Heart right ventricle (tissue), 16 donors: Measurements from ENCODE around the gene SFT2D3. TPM values are rescaled to one million over a fixed set of nuclear protein-coding genes. Genes with fewer than 3 reads are reported as not detected.

Experiments used
- ATAC-seq, 8 donors: fragments of 200-7000 bp; cut with Tn5 transposase; one replicate each; pipeline ENCODE4 v1.9.1; 2020; ENCODE audit warnings: mild to moderate bottlenecking in 8 of 8, moderate library complexity in 8 of 8, moderate number of reproducible peaks in 1 of 8
- DNase-seq, 2 donors: peaks; one replicate each; pipeline ENCODE4 v3.0.0-alpha.2; 2020
- H3K27ac ChIP-seq, 10 donors: fragments of 200-600 bp; sonication (generic) in 2 of 10; one replicate each; pipeline versions ENCODE4 v1.5.0 to v1.8.0; 2020 to 2022; ENCODE audit warnings: mild to moderate bottlenecking in 3 of 10
- H3K27me3 ChIP-seq, 7 donors: fragments of 200-600 bp; one replicate each; pipeline ENCODE4 v1.8.0; 2021 to 2022; ENCODE audit warnings: mild to moderate bottlenecking in 2 of 7
- H3K36me3 ChIP-seq, 9 donors: fragments of 200-600 bp; sonication (generic) in 1 of 9; one replicate each; pipeline versions ENCODE4 v1.5.0 to v1.8.0; 2020 to 2022; ENCODE audit warnings: mild to moderate bottlenecking in 2 of 9
- H3K4me1 ChIP-seq, 9 donors: fragments of 200-600 bp; sonication (generic) in 1 of 9; one replicate each; pipeline versions ENCODE4 v1.5.0 to v1.8.0; 2020 to 2022; ENCODE audit warnings: mild to moderate bottlenecking in 4 of 9
- H3K4me3 ChIP-seq, 10 donors: fragments of 200-600 bp; sonication (generic) in 2 of 10; one replicate each; pipeline versions ENCODE4 v1.5.0 to v1.8.0; 2020 to 2022; ENCODE audit warnings: mild to moderate bottlenecking in 7 of 10, moderate library complexity in 2 of 10
- H3K9me3 ChIP-seq, 11 donors: fragments of 200-600 bp in 10 of 11; sonication (generic) in 2 of 11; one replicate each; pipeline versions ENCODE4 v1.5.0 to v1.8.0; 2013 to 2022; ENCODE audit warnings: mild to moderate bottlenecking in 2 of 11, control low read depth in 1 of 11, moderate library complexity in 1 of 11
- CTCF ChIP-seq, 9 donors: fragments of 200-600 bp; sonication (generic) in 2 of 9; IDR thresholded peaks; one replicate each; pipeline versions ENCODE4 v1.5.0 to v1.8.0; 2021 to 2022; ENCODE audit warnings: antibody characterized with exemption in 9 of 9, mild to moderate bottlenecking in 5 of 9, moderate library complexity in 1 of 9
- WGBS, 2 donors: extraction: QIAGEN DNeasy Blood & Tissue Kit; methylation state at CpG; one replicate each; pipeline ENCODE4 v1.1.7; 2013; ENCODE audit warnings: inconsistent platforms in 1 of 2; 5-methylcytosine and 5-hydroxymethylcytosine counted together
- intact Hi-C, 10 donors: fragments of 100-400 bp; cut with DNase I; formaldehyde crosslinking; loops; one replicate each; pipeline versions ENCODE4 v1.11.1 to v1.14.2; 2022
- polyA plus RNA-seq, 2 donors: library from polyadenylated mRNA; stranded (reverse); fragments of 200-250 nt; gene quantifications; one replicate each; pipeline ENCODE4 v1.2.3, GENCODE V29; 2013
- total RNA-seq, 10 donors: library from RNA; stranded (reverse); fragmentation: NEBNext Ultra II Directional in 3 of 10; extraction: Animal tissue kit (Norgen Biotek cat#: 25700) in 3 of 10; gene quantifications; one replicate each; pipeline versions ENCODE4 v1.2.1 to v1.2.4, GENCODE V29; 2021 to 2023
- donor health status: Arrhythmogenic right ventricular cardiomyopathy.
- donor health status: ischemic (EF 13 %, LVEDD 7.1; RV severe dilation, severe dysfunction).
- donor health status: healthy with polysubstance abuse.
- donor health status: DM: no; HTN: yes; CAD: no.
- donor health status: DM: no; HTN: no; CAD: no.
- donor health status: ischemic (EF 25% LVEDD 6.9; RV normal size, moderate dysfunction).
- donor health status: ischemic (EF 25% LVEDD 5.7; RV mildly dilated, moderate dysfunction).
- donor health status: healthy.
- donor health status: DM: yes; HTN: yes; CAD: no.
- donor health status: Ischemic cardiomyopathy.
- donor health status: ischemic (EF 35%, LVEDD 5.7; RV mildly dilated, moderate dysfunction).
- donor health status: nonischemic (EF 11% LVEDD 7.7; RV severe dilation, severe dysfunction).
- donor health status: DM: yes; HTN: yes; CAD: no.
- donor health status: PGD.
- donor health status: ischemic (EF 29% LVEDD 5.4; RV normal size, mild dysfunction).
- donor health status: nonischemic (EF 23%, LVEDD 6.1; RV moderate dilation, normal function).

The SFT2D3 gene
- total and polyA plus RNA-seq, 12 donors: 2.2 to 5.6 (median 3.4) TPM

DNA sequence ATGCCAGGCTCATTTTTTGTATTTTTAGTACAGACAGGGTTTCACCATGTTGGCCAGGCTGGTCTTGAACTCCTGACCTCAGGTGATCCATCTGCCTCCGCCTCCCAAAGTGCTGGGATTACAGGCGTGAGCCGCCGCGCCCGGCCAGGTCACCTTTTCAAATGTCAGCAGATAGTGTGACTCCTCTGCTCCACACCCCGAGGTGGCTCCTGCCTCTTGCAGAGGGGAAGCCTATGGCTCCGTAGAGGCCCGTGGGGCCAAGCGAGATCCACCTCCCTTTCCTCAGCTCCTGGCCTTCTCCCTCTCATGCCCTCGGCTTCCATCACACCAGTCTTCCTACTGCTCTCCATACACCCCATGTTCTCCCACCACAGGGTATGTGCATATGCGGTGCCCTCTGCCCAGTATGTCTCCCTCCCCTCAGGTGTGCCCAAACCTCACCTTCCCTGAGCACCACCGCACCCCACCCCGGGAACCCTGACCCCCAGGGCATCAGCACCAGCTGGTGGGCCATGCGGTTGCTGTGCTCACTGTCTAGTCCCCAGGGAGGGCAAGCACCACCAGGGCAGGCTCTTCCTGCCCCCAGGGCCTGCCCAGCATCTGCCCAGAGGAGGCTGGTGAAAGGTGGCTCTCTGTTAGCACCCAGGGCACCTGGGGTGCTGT is 44.6 kb upstream of the SFT2D3 start:
- ATAC-seq (no peak), DNase-seq (peak in 1 of 2 donors; percentile 32)
- H3K36me3 ChIP-seq: peaks cover 0 to 68% (median 5%) of the 10 kb centered on the region in 9 donors
- intact Hi-C loops: loop anchor here in 1 of 10 donors (5.0 kb wide), 1 partner anchor 41 kb away; no protein-coding TSS in a partner anchor
- WGBS, 2 donors: 68 to 72% methylated on average over 15 of the region's 15 CpGs
- no peaks in the 10 kb centered on the region for H3K9me3 ChIP-seq
- no peak for TF ChIP-seq CTCF (IDR thresholded peaks at IDR 0.05)
- H3K27me3 ChIP-seq: no peaks in the 10 kb centered on the region
- no peak overlapping the region for H3K4me3 ChIP-seq
- peaks cover 71 to 100% (median 98%) of the 10 kb centered on the region in 9 donors for H3K4me1 ChIP-seq
- peak overlapping the region; percentile 72 to 95 (median 86) for H3K27ac ChIP-seq

- H3K36me3 ChIP-seq: peaks cover 0 to 68% (median 5%) of the 10 kb centered on the region in 9 donors
Measured at GRCh38 chr2:127657232-127657595, 44.1 kb upstream of the SFT2D3 start.

DNA sequence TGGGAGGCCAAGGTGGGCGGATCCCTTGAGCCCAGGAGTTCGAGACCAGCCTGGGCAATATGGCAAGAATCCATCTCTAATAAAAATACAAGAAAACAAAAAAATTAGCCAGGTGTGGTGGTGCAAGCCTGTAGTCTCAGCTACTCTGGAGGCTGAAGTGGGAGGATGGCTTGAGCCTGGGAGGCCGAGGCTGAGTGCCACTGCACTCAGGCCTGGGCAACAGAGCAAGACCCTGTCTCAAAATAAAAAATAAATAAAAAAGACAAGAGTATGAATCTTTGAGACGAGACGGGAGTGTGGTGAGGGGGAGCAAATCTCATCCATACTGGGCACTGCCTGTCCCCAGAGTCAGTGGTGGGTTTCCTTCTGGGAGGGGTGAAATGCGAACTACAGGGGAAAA is 43.2 kb upstream of the SFT2D3 start:
- no peak for DNase-seq
- WGBS, 2 donors: 84 to 85% methylated on average over 6 of the region's 6 CpGs
- no peaks in the 10 kb centered on the region for H3K9me3 ChIP-seq
- no peak overlapping the region for H3K4me3 ChIP-seq
- H3K27me3 ChIP-seq: peaks cover 0 to 4% (median 0%) of the 10 kb centered on the region in 7 donors
- TF ChIP-seq CTCF (IDR thresholded peaks at IDR 0.05): no peak
- peaks cover 0 to 63% (median 5%) of the 10 kb centered on the region in 9 donors for H3K36me3 ChIP-seq
- intact Hi-C loops: loop anchor here in 3 of 10 donors (2.0 to 5.0 kb wide), 3 partner anchors 15 to 39 kb away; partner anchors contain the start of gene LIMS2 (in 1 of the 3)
- peak overlapping the region; percentile 78 to 95 (median 86) for H3K27ac ChIP-seq
- no peak for ATAC-seq
- peaks cover 71 to 99% (median 95%) of the 10 kb centered on the region in 9 donors for H3K4me1 ChIP-seq

More at GRCh38 chr2:127657232-127657595, 44.1 kb upstream of the SFT2D3 start:
- no peaks in the 10 kb centered on the region for H3K27me3 ChIP-seq
- peak overlapping the region; percentile 78 to 95 (median 86) for H3K27ac ChIP-seq
- ATAC-seq (no peak), DNase-seq (peak in 1 of 2 donors; percentile 17)
- H3K4me1 ChIP-seq: peaks cover 73 to 100% (median 98%) of the 10 kb centered on the region in 9 donors
- no peaks in the 10 kb centered on the region for H3K9me3 ChIP-seq
- intact Hi-C loops: loop anchor here in 1 of 10 donors (5.0 kb wide), 1 partner anchor 40 kb away; no protein-coding TSS in a partner anchor
- WGBS, 2 donors: 88 to 89% methylated on average over 17 of the region's 17 CpGs
- no peak for TF ChIP-seq CTCF (IDR thresholded peaks at IDR 0.05)
- H3K4me3 ChIP-seq: no peak overlapping the region

GRCh38 chr2:127658641-127659407 is 42.5 kb upstream of the SFT2D3 start:
- ATAC-seq (peak in 2 of 8 donors; percentile 12 to 20), DNase-seq (peak in 1 of 2 donors; percentile 33)
- Histone ChIP-seq H3K4me1 (peaks cover 77 to 99% (median 95%) of the 10 kb centered on the region in 9 donors), H3K9me3 (no peaks in the 10 kb centered on the region), H3K27me3 (peaks cover 0 to 10% (median 0%) of the 10 kb centered on the region in 7 donors), H3K27ac (peak overlapping the region; percentile 78 to 95 (median 86)), H3K36me3 (peaks cover 0 to 57% (median 5%) of the 10 kb centered on the region in 9 donors), H3K4me3 (peak overlapping the region in 2 of 10 donors; percentile 2 to 14)
- intact Hi-C loops: loop anchor here in 3 of 10 donors (2.0 to 5.0 kb wide), 3 partner anchors 14 to 38 kb away; partner anchors contain the start of gene LIMS2 (in 1 of the 3)
- TF ChIP-seq CTCF (IDR thresholded peaks at IDR 0.05): no peak
- 64 to 68% methylated on average over 20 of the region's 20 CpGs for WGBS, 2 donors
